HEK293 (cell line): ENCODE measurements around the gene MPHOSPH8.

Source experiments
- CTCF ChIA-PET: fragments of 350-600 bp; formaldehyde crosslinking; extraction: SDS; loops from one replicate; lab custom pipeline; 2021; ENCODE audit warnings: antibody characterized with exemption; lab: Yijun Ruan, JAX
- POLR2A ChIA-PET: fragments of 300-600 bp; formaldehyde crosslinking; extraction: SDS; loops from one replicate; lab custom pipeline; 2020; ENCODE audit warnings: antibody characterized with exemption, inconsistent platforms; lab: Yijun Ruan, JAX
- H3K27ac ChIP-seq: fragments of 200-500 bp; sonication (Bioruptor generic); 2 replicates; pipeline ENCODE4 v1.5.1; 2014; ENCODE audit warnings: low read depth, low read length, control low read depth, inconsistent platforms; ENCODE audit errors: extremely low read depth
- H3K36me3 ChIP-seq, 2 experiments: fragments of 200-500 bp in 1 of 2; sonication (Bioruptor generic) in 1 of 2; 1 replicate in 1 of 2; 2 replicates in 1 of 2; pipeline ENCODE4 v1.5.1; 2014 to 2017; ENCODE audit warnings: inconsistent platforms in 2 of 2, low read length in 2 of 2; ENCODE audit not compliant: control insufficient read depth in 2 of 2, insufficient read depth in 1 of 2
- H3K4me1 ChIP-seq: fragments of 200-500 bp; sonication (Bioruptor generic); 2 replicates; pipeline ENCODE4 v1.5.1; 2014; ENCODE audit warnings: mild to moderate bottlenecking, low read length, inconsistent platforms; ENCODE audit not compliant: control insufficient read depth, insufficient read depth
- H3K4me3 ChIP-seq: 2 replicates; pipeline ENCODE4 v1.5.1; 2011; ENCODE audit warnings: low read depth, mild to moderate bottlenecking, control low read depth, low read length, moderate library complexity
- H3K9me3 ChIP-seq: fragments of 200-500 bp; sonication (Bioruptor generic); 2 replicates; pipeline ENCODE4 v1.5.1; 2014; ENCODE audit warnings: low read depth, low read length, inconsistent platforms; ENCODE audit not compliant: control insufficient read depth, insufficient read depth
- FEZF1 ChIP-seq: fragments of 450-650 bp; formaldehyde crosslinking; IDR thresholded peaks from 2 replicates; pipeline ENCODE4 v1.5.1; 2016; ENCODE audit warnings: missing biosample characterization, missing genetic modification characterization
- IKZF3 ChIP-seq: fragments of 450-650 bp; IDR thresholded peaks from 2 replicates; pipeline ENCODE4 v1.5.0; 2018; ENCODE audit warnings: missing biosample characterization, mild to moderate bottlenecking, missing genetic modification characterization, moderate library complexity
- KLF1 ChIP-seq: fragments of 450-650 bp; formaldehyde crosslinking; IDR thresholded peaks from 2 replicates; pipeline ENCODE4 v1.5.1; 2016; ENCODE audit warnings: missing biosample characterization, missing genetic modification characterization
- MZF1 ChIP-seq: fragments of 450-650 bp; formaldehyde crosslinking; IDR thresholded peaks from 2 replicates; pipeline ENCODE4 v1.5.1; 2017; ENCODE audit warnings: missing biosample characterization, missing genetic modification characterization, borderline replicate concordance
- SP2 ChIP-seq: fragments of 450-650 bp; formaldehyde crosslinking; IDR thresholded peaks from 2 replicates; pipeline ENCODE4 v1.5.1; 2016; ENCODE audit warnings: missing biosample characterization, missing genetic modification characterization
- YY2 ChIP-seq: fragments of 450-650 bp; formaldehyde crosslinking; IDR thresholded peaks from 2 replicates; pipeline ENCODE4 v1.5.1; 2016; ENCODE audit warnings: missing biosample characterization, missing genetic modification characterization
- ZBTB20 ChIP-seq: fragments of 450-650 bp; formaldehyde crosslinking; IDR thresholded peaks from 2 replicates; pipeline ENCODE4 v1.5.1; 2016; ENCODE audit warnings: missing biosample characterization, missing genetic modification characterization
- ZNF169 ChIP-seq: fragments of 450-650 bp; formaldehyde crosslinking; IDR thresholded peaks from 2 replicates; pipeline ENCODE4 v1.5.1; 2016; ENCODE audit warnings: missing biosample characterization, missing genetic modification characterization
- ZNF211 ChIP-seq: fragments of 450-650 bp; formaldehyde crosslinking; IDR thresholded peaks from 2 replicates; pipeline ENCODE4 v1.5.1; 2016; ENCODE audit warnings: low read depth, missing biosample characterization, missing genetic modification characterization
- ZNF280C ChIP-seq: fragments of 450-650 bp; formaldehyde crosslinking; IDR thresholded peaks from 2 replicates; pipeline ENCODE4 v1.5.1; 2016; ENCODE audit warnings: missing biosample characterization, missing genetic modification characterization
- ZNF324 ChIP-seq: fragments of 450-650 bp; formaldehyde crosslinking; IDR thresholded peaks from 2 replicates; pipeline ENCODE4 v1.5.1; 2016; ENCODE audit warnings: missing biosample characterization, missing genetic modification characterization
- ZNF341 ChIP-seq: fragments of 450-650 bp; formaldehyde crosslinking; IDR thresholded peaks from 2 replicates; pipeline ENCODE4; 2016; ENCODE audit warnings: low read depth, missing biosample characterization, missing genetic modification characterization
- ZNF394 ChIP-seq: fragments of 450-650 bp; formaldehyde crosslinking; IDR thresholded peaks from 2 replicates; pipeline ENCODE4 v1.5.1; 2016; ENCODE audit warnings: missing biosample characterization, missing genetic modification characterization, mild to moderate bottlenecking, moderate library complexity, borderline replicate concordance
- ZNF518A ChIP-seq: fragments of 450-650 bp; formaldehyde crosslinking; conservative IDR thresholded peaks from 2 replicates; pipeline ENCODE4 v1.5.1; 2016; ENCODE audit warnings: low read depth, missing biosample characterization, missing genetic modification characterization
- ZNF558 ChIP-seq: fragments of 450-650 bp; formaldehyde crosslinking; IDR thresholded peaks from 2 replicates; pipeline ENCODE4 v1.5.1; 2016; ENCODE audit warnings: missing biosample characterization, missing genetic modification characterization
- ZNF561 ChIP-seq: fragments of 450-650 bp; IDR thresholded peaks from 2 replicates; pipeline ENCODE4 v1.5.1; 2018; ENCODE audit warnings: missing biosample characterization, missing genetic modification characterization, borderline replicate concordance
- ZNF585B ChIP-seq: fragments of 450-650 bp; formaldehyde crosslinking; IDR thresholded peaks from 2 replicates; pipeline ENCODE4 v1.5.1; 2016; ENCODE audit warnings: missing biosample characterization, missing genetic modification characterization
- ZNF645 ChIP-seq: fragments of 450-650 bp; formaldehyde crosslinking; IDR thresholded peaks from 2 replicates; pipeline ENCODE4; 2016; ENCODE audit warnings: missing biosample characterization, missing genetic modification characterization
- ZNF670 ChIP-seq: fragments of 450-650 bp; formaldehyde crosslinking; IDR thresholded peaks from 2 replicates; pipeline ENCODE4 v1.5.1; 2016; ENCODE audit warnings: missing biosample characterization, missing genetic modification characterization, low read depth
- ZNF677 ChIP-seq: fragments of 450-650 bp; IDR thresholded peaks from 2 replicates; pipeline ENCODE4 v1.5.0; 2018; ENCODE audit warnings: missing biosample characterization, mild to moderate bottlenecking, missing genetic modification characterization, moderate library complexity
- ZNF76 ChIP-seq: fragments of 450-650 bp; formaldehyde crosslinking; IDR thresholded peaks from 2 replicates; pipeline ENCODE4; 2016; ENCODE audit warnings: low read depth, missing biosample characterization, missing genetic modification characterization, borderline replicate concordance
- ZNF791 ChIP-seq: fragments of 450-650 bp; formaldehyde crosslinking; IDR thresholded peaks from 2 replicates; pipeline ENCODE4 v1.5.1; 2016; ENCODE audit warnings: missing biosample characterization, missing genetic modification characterization
- ZNF837 ChIP-seq: fragments of 450-650 bp; formaldehyde crosslinking; IDR thresholded peaks from 2 replicates; pipeline ENCODE4 v1.5.1; 2016; ENCODE audit warnings: missing biosample characterization, missing genetic modification characterization

Gene MPHOSPH8

GRCh38 chr13:19650742-19651141 is 17.3 kb downstream of the MPHOSPH8 start (continued):
- TF ChIP-seq ZNF645 (tag by site-specific recombination): no peak
- no peak for TF ChIP-seq ZNF280C (tag by site-specific recombination)
- no peak for TF ChIP-seq IKZF3 (tag by site-specific recombination)
- TF ChIP-seq YY2 (tag by site-specific recombination): no peak
- no peak for TF ChIP-seq ZNF324
- TF ChIP-seq ZNF585B (tag by site-specific recombination): no peak
- no peak for TF ChIP-seq ZNF394

- TF ChIP-seq ZNF169 (tag by site-specific recombination) (no peak), MZF1 (no peak)
- Histone ChIP-seq H3K36me3 (peaks cover 16 to 43% of the 10 kb centered on the region in 2 experiments; a peak in 2 of 3 replicates), H3K4me1 (no peaks in the 10 kb centered on the region), H3K4me3 (no peak overlapping the region), H3K9me3 (no peaks in the 10 kb centered on the region), H3K27ac (no peak overlapping the region)
- ChIA-PET CTCF (no interaction called here), POLR2A (no interaction called here)
Measured at GRCh38 chr13:19657872-19658591, 24.6 kb downstream of the MPHOSPH8 start.

GRCh38 chr13:19658831-19659230 is 25.4 kb downstream of the MPHOSPH8 start:
- ChIA-PET CTCF (no interaction called here), POLR2A (no interaction called here)
- Histone ChIP-seq H3K4me3 (no peak overlapping the region), H3K27ac (no peak overlapping the region), H3K9me3 (no peaks in the 10 kb centered on the region), H3K4me1 (no peaks in the 10 kb centered on the region), H3K36me3 (peaks cover 17 to 51% of the 10 kb centered on the region in 2 experiments; a peak in 2 of 3 replicates)
- no peak for TF ChIP-seq ZNF670 (tag by site-specific recombination)
- TF ChIP-seq KLF1 (tag by site-specific recombination): no peak
- TF ChIP-seq ZNF518A: no peak
- TF ChIP-seq ZNF76 (tag by site-specific recombination): no peak
- TF ChIP-seq ZNF341 (tag by site-specific recombination): no peak
- TF ChIP-seq ZNF558 (tag by site-specific recombination): no peak
- TF ChIP-seq ZNF561: no peak
- no peak for TF ChIP-seq ZNF211 (tag by site-specific recombination)
- TF ChIP-seq ZNF791 (tag by site-specific recombination): no peak
- TF ChIP-seq SP2 (tag by site-specific recombination): no peak
- no peak for TF ChIP-seq FEZF1 (tag by site-specific recombination)
- no peak for TF ChIP-seq ZBTB20 (tag by site-specific recombination)
- no peak for TF ChIP-seq ZNF837 (tag by site-specific recombination)
- no peak for TF ChIP-seq ZNF677
